Right atrium auricular region (tissue), 2 donors: Measurements from ENCODE around the gene ITPK1. TPM values are rescaled to one million over a fixed set of nuclear protein-coding genes. Genes with fewer than 3 reads are reported as not detected.
"Not testable (repeated sequence)": the region's sequence is repeated elsewhere in the genome, so short reads cannot be mapped to it uniquely, and the experiment has no call there.

ENCODE experiments used
- DNase-seq: peaks from one replicate; pipeline ENCODE4 v3.0.0-alpha.2; 2019; ENCODE audit warnings: low spot score
- H3K27ac ChIP-seq, 2 donors: fragments of 200-600 bp; sonication (generic); 1 replicate in 1 of 2; 2 replicates in 1 of 2; pipeline ENCODE4 v1.5.1; 2016 to 2019
- H3K27me3 ChIP-seq, 2 donors: fragments of 200-600 bp; sonication (generic); one replicate each; pipeline versions ENCODE4 v1.5.1 to v1.6.0; 2017 to 2019
- H3K36me3 ChIP-seq: fragments of 200-600 bp; sonication (generic); one replicate; pipeline ENCODE4 v1.5.1; 2016
- H3K4me1 ChIP-seq, 2 donors: fragments of 200-600 bp; sonication (generic); one replicate each; pipeline versions ENCODE4 v1.5.1 to v1.6.0; 2017 to 2019
- H3K4me3 ChIP-seq, 2 donors: fragments of 200-600 bp; sonication (generic); 1 replicate in 1 of 2; 2 replicates in 1 of 2; pipeline ENCODE4 v1.5.1; 2017 to 2019; ENCODE audit warnings: mild to moderate bottlenecking in 1 of 2, moderate library complexity in 1 of 2
- H3K9me3 ChIP-seq, 2 donors: fragments of 200-600 bp; sonication (generic); one replicate each; pipeline ENCODE4 v1.5.1; 2019
- CTCF ChIP-seq, 2 donors: fragments of 200-600 bp; sonication (generic); IDR thresholded peaks; one replicate each; pipeline ENCODE4 v1.5.1; 2019; ENCODE audit warnings: antibody characterized with exemption in 2 of 2
- total RNA-seq, 2 donors: library from RNA; depleted of rRNA; stranded (reverse); fragments of >200 nt; gene quantifications; one replicate each; pipeline ENCODE4 v1.1.0, GENCODE V29; 2016

The ITPK1 gene
- total RNA-seq, 2 donors from 2014 or later: 58.3 to 76.0 TPM

GRCh38 chr14:93133464-93133863 is 17.7 kb upstream of the ITPK1 start:
- TF ChIP-seq CTCF (IDR thresholded peaks at IDR 0.05): no peak
- Histone ChIP-seq H3K4me3 (no peak overlapping the region), H3K27ac (no peak overlapping the region), H3K27me3 (no peaks in the 10 kb centered on the region), H3K4me1 (peaks cover 0 to 7% of the 10 kb centered on the region in 2 donors), H3K9me3 (no peaks in the 10 kb centered on the region), H3K36me3 (no peaks in the 10 kb centered on the region)
- DNase-seq: no peak

DNA sequence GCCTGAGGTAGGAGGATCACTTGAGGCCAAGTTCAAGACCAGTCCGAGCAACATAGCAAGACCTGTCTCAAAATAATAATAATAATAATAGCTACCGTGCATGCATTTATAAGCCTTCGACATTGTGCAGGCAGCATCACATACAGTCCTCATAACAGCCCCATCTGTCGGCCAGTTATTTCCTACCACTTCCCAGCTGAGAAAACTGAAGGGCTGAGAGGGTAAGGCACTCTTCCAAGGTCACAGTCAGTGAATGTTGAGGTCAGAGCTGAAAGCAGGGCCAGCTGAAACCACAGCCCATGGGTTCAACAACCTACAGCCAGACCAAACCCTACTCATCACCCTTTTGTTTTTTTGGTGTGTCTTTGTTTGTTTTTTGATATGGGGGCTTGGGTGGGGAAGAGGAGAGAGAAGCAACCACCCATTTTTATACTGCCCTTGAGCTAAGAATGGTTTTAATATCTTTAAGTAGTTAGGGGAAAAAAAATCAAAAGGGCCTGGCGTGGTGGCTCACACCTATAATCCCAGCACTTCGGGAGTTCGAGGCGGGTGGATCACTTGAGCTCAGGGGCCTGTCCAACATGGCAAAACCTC is 16.8 kb upstream of the ITPK1 start:
- Histone ChIP-seq H3K4me3 (no peak overlapping the region), H3K27ac (peak overlapping the region in 1 of 2 donors; percentile 29), H3K27me3 (no peaks in the 10 kb centered on the region), H3K36me3 (no peaks in the 10 kb centered on the region), H3K9me3 (no peaks in the 10 kb centered on the region), H3K4me1 (peaks cover 0 to 7% of the 10 kb centered on the region in 2 donors)
- DNase-seq: no peak
- peak in 1 of 2 donors; percentile 61 for TF ChIP-seq CTCF (IDR thresholded peaks at IDR 0.05)

DNA sequence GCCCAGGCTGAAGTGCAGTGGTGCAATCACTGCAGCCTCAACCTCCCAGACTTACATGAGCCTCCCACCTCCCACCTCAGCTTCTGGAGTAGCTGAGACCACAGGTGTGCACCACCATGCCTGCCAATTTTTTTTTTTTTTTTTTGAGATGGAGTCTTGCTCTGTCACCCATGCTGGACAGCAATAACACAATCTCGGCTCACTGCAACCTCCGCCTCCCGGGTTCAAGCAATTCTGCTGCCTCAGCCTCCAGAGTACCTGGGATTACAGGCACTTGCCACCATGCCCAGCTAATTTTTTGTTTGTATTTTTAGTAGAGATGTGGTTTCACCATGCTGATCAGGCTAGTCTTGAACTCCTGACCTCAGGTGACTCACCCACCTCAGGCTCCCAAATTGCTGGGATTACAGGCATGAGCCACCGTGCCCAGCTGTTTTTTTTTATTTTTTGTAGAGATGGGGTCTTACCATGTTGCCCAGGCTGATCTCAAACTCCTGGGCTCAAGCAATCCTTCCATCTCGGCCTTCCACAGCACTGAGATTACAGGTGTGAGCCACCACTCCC is 15.6 kb upstream of the ITPK1 start:
- H3K36me3 ChIP-seq, H3K4me3 ChIP-seq, H3K4me1 ChIP-seq, H3K9me3 ChIP-seq, DNase-seq, H3K27ac ChIP-seq, H3K27me3 ChIP-seq: not testable (repeated sequence)

- no peaks in the 10 kb centered on the region for H3K27me3 ChIP-seq
- peak overlapping the region; percentile 11 to 58 for H3K27ac ChIP-seq
- no peaks in the 10 kb centered on the region for H3K36me3 ChIP-seq
- H3K4me1 ChIP-seq: peaks cover 0 to 7% of the 10 kb centered on the region in 2 donors
- TF ChIP-seq CTCF (IDR thresholded peaks at IDR 0.05): no peak
- no peak for DNase-seq
- H3K9me3 ChIP-seq: no peaks in the 10 kb centered on the region
- no peak overlapping the region for H3K4me3 ChIP-seq
Observed at GRCh38 chr14:93128725-93129459, 13.2 kb upstream of the ITPK1 start.

DNA sequence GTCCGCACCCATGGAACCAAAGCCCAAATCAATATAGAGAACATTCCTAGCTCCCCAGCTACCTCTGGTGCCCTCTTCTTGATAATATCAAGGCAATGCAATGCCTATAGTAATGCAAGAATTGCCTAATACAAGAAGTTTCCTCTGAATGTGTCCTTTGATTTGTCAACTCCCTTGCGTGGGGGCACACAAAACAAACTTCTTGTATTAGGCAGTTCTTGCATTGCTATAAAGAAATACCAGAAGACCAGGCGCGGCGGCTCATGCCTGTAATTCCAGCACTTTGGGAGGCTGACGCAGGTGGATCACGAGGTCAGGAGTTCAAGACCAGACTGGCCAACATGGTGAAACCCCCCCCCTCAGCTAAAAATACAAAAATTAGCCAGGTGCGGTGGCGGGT is 10.4 kb upstream of the ITPK1 start:
- DNase-seq: no peak
- Histone ChIP-seq H3K4me1 (peaks cover 0 to 7% of the 10 kb centered on the region in 2 donors), H3K27me3 (no peaks in the 10 kb centered on the region), H3K4me3 (no peak overlapping the region), H3K9me3 (no peaks in the 10 kb centered on the region), H3K36me3 (no peaks in the 10 kb centered on the region), H3K27ac (no peak overlapping the region)
- no peak for TF ChIP-seq CTCF (IDR thresholded peaks at IDR 0.05)

- Histone ChIP-seq H3K4me3 (no peak overlapping the region), H3K27me3 (no peaks in the 10 kb centered on the region), H3K27ac (no peak overlapping the region), H3K36me3 (no peaks in the 10 kb centered on the region), H3K4me1 (no peaks in the 10 kb centered on the region), H3K9me3 (no peaks in the 10 kb centered on the region)
- no peak for TF ChIP-seq CTCF (IDR thresholded peaks at IDR 0.05)
- DNase-seq: no peak
Observed at GRCh38 chr14:93122826-93123225, 7.1 kb upstream of the ITPK1 start.
